HepG2 (cell line): ENCODE data around the gene TPRG1. TPM values are rescaled to one million over a fixed set of nuclear protein-coding genes. Genes with fewer than 3 reads are reported as not detected.

Experiments
- ATAC-seq: fragments of 200-7000 bp; cut with Tn5 transposase; 3 replicates; pipeline ENCODE4 v1.9.1; 2020; ENCODE audit warnings: mild to moderate bottlenecking, moderate library complexity
- BruUV-seq: library from RNA; stranded (reverse); fragments of 400-500 nt; replicated peaks from 2 replicates; lab custom pipeline; 2021; lab: Mats Ljungman, UMichigan
- CTCF ChIA-PET: fragments of 300-600 bp; formaldehyde crosslinking; extraction: SDS; loops from one replicate; lab custom pipeline; 2021; ENCODE audit warnings: low total read pairs, inconsistent platforms, low intra/inter-chr PET ratio; lab: Yijun Ruan, JAX
- POLR2A ChIA-PET: fragments of 350-600 bp; sonication (Branson Sonifier 250); formaldehyde crosslinking; loops from one replicate; lab custom pipeline; 2020; ENCODE audit warnings: antibody characterized with exemption, inconsistent platforms; lab: Yijun Ruan, JAX
- DNase-seq: peaks from one replicate; pipeline ENCODE4 v3.0.0-alpha.2; 2015; ENCODE audit warnings: low spot score
- FAIRE-seq: peaks from 3 replicates; lab custom pipeline; 2011; peaks lifted over from hg19 to GRCh38; lab: Jason Lieb, UNC
- H2AFZ ChIP-seq: one replicate; pipeline ENCODE4 v1.6.1; 2011; ENCODE audit warnings: low read length, inconsistent platforms
- H3K27ac ChIP-seq: fragments of 300-600 bp; 3 replicates; pipeline ENCODE4 v1.8.0; 2011; ENCODE audit warnings: mixed run types, mild to moderate bottlenecking, mixed read lengths, low read length, inconsistent platforms; ENCODE audit not compliant: insufficient read depth; ENCODE audit errors: extremely low read length
- H3K27me3 ChIP-seq, 2 experiments: fragments of 200-600 bp in 1 of 2; 2 replicates in 1 of 2; 3 replicates in 1 of 2; pipeline versions ENCODE4 v1.6.0 to v1.8.0; 2011; ENCODE audit warnings: low read length in 2 of 2, mild to moderate bottlenecking in 2 of 2, moderate library complexity in 2 of 2, inconsistent platforms in 1 of 2; ENCODE audit not compliant: insufficient read depth in 2 of 2, control insufficient read depth in 1 of 2
- H3K36me3 ChIP-seq, 2 experiments: fragments of 200-600 bp in 1 of 2; replicated peaks in 1 of 2; 2 replicates in 1 of 2; 3 replicates in 1 of 2; pipeline versions ENCODE4 v1.5.1 to v1.8.0; 2011; ENCODE audit warnings: low read length in 2 of 2, inconsistent platforms in 1 of 2; ENCODE audit not compliant: insufficient read depth in 2 of 2, control insufficient read depth in 1 of 2
- H3K4me1 ChIP-seq: 2 replicates; pipeline ENCODE4 v1.5.1; 2012; ENCODE audit warnings: low read length, inconsistent platforms; ENCODE audit not compliant: insufficient read depth
- H3K4me2 ChIP-seq: 2 replicates; pipeline ENCODE4 v1.6.0; 2011; ENCODE audit warnings: low read depth, low read length, inconsistent platforms
- H3K4me3 ChIP-seq, 3 experiments: fragments of 200-600 bp in 1 of 3; sonication (generic), shearing (Covaris generic) in 1 of 3; replicated peaks in 1 of 3; 2 replicates each; pipeline ENCODE4 v1.5.1; 2011 to 2016; ENCODE audit warnings: low read length in 3 of 3, inconsistent platforms in 2 of 3, low read depth in 2 of 3, mild to moderate bottlenecking in 2 of 3, control low read depth in 1 of 3, mixed read lengths in 1 of 3; ENCODE audit not compliant: insufficient read depth in 1 of 3
- H3K79me2 ChIP-seq: one replicate; pipeline ENCODE4 v1.6.1; 2011; ENCODE audit warnings: low read length, inconsistent platforms; ENCODE audit not compliant: insufficient read depth
- H3K9ac ChIP-seq: 2 replicates; pipeline ENCODE4 v1.6.0; 2011; ENCODE audit warnings: mild to moderate bottlenecking, low read depth, low read length, inconsistent platforms; ENCODE audit not compliant: insufficient read depth
- H3K9me3 ChIP-seq: 2 replicates; pipeline ENCODE4 v1.5.1; 2012; ENCODE audit warnings: mild to moderate bottlenecking, low read length
- H4K20me1 ChIP-seq: 2 replicates; pipeline ENCODE4 v1.6.0; 2011; ENCODE audit warnings: inconsistent platforms, mild to moderate bottlenecking, low read length, moderate library complexity; ENCODE audit not compliant: insufficient read depth
- CAMTA2 ChIP-seq: sonication (generic); formaldehyde crosslinking; IDR thresholded peaks from 2 replicates; pipeline ENCODE4 v1.4.0; 2020; ENCODE audit warnings: mild to moderate bottlenecking, missing genetic modification reagents, borderline replicate concordance
- CREB3 ChIP-seq: sonication (generic); formaldehyde crosslinking; IDR thresholded peaks from 2 replicates; pipeline ENCODE4 v1.5.0; 2020; ENCODE audit warnings: missing genetic modification reagents
- ETV5 ChIP-seq: IDR thresholded peaks from 2 replicates; pipeline ENCODE4 v1.6.1; 2018; ENCODE audit warnings: missing biosample characterization, missing genetic modification reagents, inconsistent platforms, borderline replicate concordance
- MBD4 ChIP-seq: IDR thresholded peaks from 2 replicates; pipeline ENCODE4 v1.6.1; 2012; ENCODE audit warnings: low read length, inconsistent platforms, borderline replicate concordance
- PHF20 ChIP-seq: sonication (generic); formaldehyde crosslinking; IDR thresholded peaks from 2 replicates; pipeline ENCODE4 v1.5.0; 2020; ENCODE audit warnings: mild to moderate bottlenecking, missing genetic modification reagents
- SMARCE1 ChIP-seq: fragments of 450-650 bp; IDR thresholded peaks from 2 replicates; pipeline ENCODE4 v1.6.1; 2017; ENCODE audit warnings: borderline replicate concordance
- SOX6 ChIP-seq, 2 experiments: fragments of 450-650 bp in 1 of 2; sonication (generic) in 1 of 2; formaldehyde crosslinking in 1 of 2; IDR thresholded peaks; 2 replicates each; pipeline versions ENCODE4 v1.4.0 to v1.6.1; 2017 to 2020; ENCODE audit warnings: antibody characterized with exemption in 1 of 2, mild to moderate bottlenecking in 1 of 2, missing genetic modification reagents in 1 of 2
- TOE1 ChIP-seq: sonication (generic); formaldehyde crosslinking; IDR thresholded peaks from 2 replicates; pipeline ENCODE4 v1.4.0; 2020; ENCODE audit warnings: mild to moderate bottlenecking, missing genetic modification reagents
- ZFY ChIP-seq: sonication (generic); formaldehyde crosslinking; IDR thresholded peaks from 2 replicates; pipeline ENCODE4 v1.4.0; 2020; ENCODE audit warnings: missing genetic modification reagents
- ZNF34 ChIP-seq: sonication (generic); formaldehyde crosslinking; IDR thresholded peaks from 2 replicates; pipeline ENCODE4 v1.4.0; 2020; ENCODE audit warnings: mild to moderate bottlenecking, missing genetic modification reagents, borderline replicate concordance
- ZNF468 ChIP-seq: sonication (generic); formaldehyde crosslinking; IDR thresholded peaks from 2 replicates; pipeline ENCODE4 v1.8.0; 2022; ENCODE audit warnings: mild to moderate bottlenecking, moderate library complexity, missing genetic modification reagents
- WGBS: methylation state at CpG from one replicate; pipeline ENCODE4 v1.1.6; 2017; ENCODE audit warnings: low lambda C conversion rate; 5-methylcytosine and 5-hydroxymethylcytosine counted together
- in situ Hi-C: cut with HindIII; loops from 2 replicates; pipeline ENCODE4 v1.10.0; 2017; ENCODE audit warnings: low pct_unique_long_range_greater_than_20kb; ENCODE audit not compliant: extremely low pct_ligation_motif_present
- intact Hi-C: fragments of 100-400 bp; cut with micrococcal nuclease; formaldehyde crosslinking; loops from one replicate; pipeline ENCODE4 v1.10.0; 2022; ENCODE audit not compliant: unreplicated experiment
- polyA plus RNA-seq, 8 experiments: library from polyadenylated mRNA; depleted of rRNA in 3 of 8; stranded (reverse) in 7 of 8; unstranded in 1 of 8; fragments of >200 nt; fragmentation: Illumina TruSeq in 4 of 8; extraction: Trizol in 4 of 8; gene quantifications; 2 replicates each; pipeline versions ENCODE4 v1.2.1 to v1.2.3, GENCODE V29; 2011 to 2016; ENCODE audit warnings: low read depth in 4 of 8, missing spikeins in 1 of 8, mixed read lengths in 1 of 8; ENCODE audit not compliant: insufficient read depth in 1 of 8
- total RNA-seq, 5 experiments: library from RNA; depleted of rRNA; stranded (reverse); fragments of >200 nt; fragmentation: Illumina TruSeq; extraction: Trizol; gene quantifications; 2 replicates each; pipeline ENCODE4 v1.2.3, GENCODE V29; 2016; ENCODE audit warnings: low read depth in 1 of 5
- TF ChIP-seq, protein P1 (sequence below): sonication (generic); formaldehyde crosslinking; conservative IDR thresholded peaks from 2 replicates; pipeline ENCODE4 v1.5.0; 2020; ENCODE audit warnings: missing genetic modification reagents
- TF ChIP-seq, protein P2 (sequence below): sonication (generic); formaldehyde crosslinking; IDR thresholded peaks from 2 replicates; pipeline ENCODE4 v1.5.1; 2020; ENCODE audit warnings: mild to moderate bottlenecking, moderate library complexity, missing genetic modification reagents
- TF ChIP-seq, protein P3 (sequence below): sonication (generic); formaldehyde crosslinking; IDR thresholded peaks from 2 replicates; pipeline ENCODE4 v1.5.1; 2020; ENCODE audit warnings: missing genetic modification reagents, mild to moderate bottlenecking, borderline replicate concordance

TPRG1 gene
- total and polyA plus RNA-seq, 2 of the 13 experiments (the other 11 are each of a cell fraction or from before 2014, with no cell fraction given), result 0.17 TPM; not detected in 1

GRCh38 chr3:189305412-189305811 lies 133.6 kb downstream of the TPRG1 start:
- H3K4me2 ChIP-seq, result no peak overlapping the region
- no peak for DNase-seq
- H3K36me3 ChIP-seq, result no peaks in the 10 kb centered on the region
- no peaks in the 10 kb centered on the region for H3K9me3 ChIP-seq
- TF ChIP-seq, protein P1, sequence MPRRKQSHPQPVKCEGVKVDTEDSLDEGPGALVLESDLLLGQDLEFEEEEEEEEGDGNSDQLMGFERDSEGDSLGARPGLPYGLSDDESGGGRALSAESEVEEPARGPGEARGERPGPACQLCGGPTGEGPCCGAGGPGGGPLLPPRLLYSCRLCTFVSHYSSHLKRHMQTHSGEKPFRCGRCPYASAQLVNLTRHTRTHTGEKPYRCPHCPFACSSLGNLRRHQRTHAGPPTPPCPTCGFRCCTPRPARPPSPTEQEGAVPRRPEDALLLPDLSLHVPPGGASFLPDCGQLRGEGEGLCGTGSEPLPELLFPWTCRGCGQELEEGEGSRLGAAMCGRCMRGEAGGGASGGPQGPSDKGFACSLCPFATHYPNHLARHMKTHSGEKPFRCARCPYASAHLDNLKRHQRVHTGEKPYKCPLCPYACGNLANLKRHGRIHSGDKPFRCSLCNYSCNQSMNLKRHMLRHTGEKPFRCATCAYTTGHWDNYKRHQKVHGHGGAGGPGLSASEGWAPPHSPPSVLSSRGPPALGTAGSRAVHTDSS, result no peak
- no peak for TF ChIP-seq TOE1 (CRISPR knock-in tag)
- no peak for TF ChIP-seq SMARCE1
- TF ChIP-seq MBD4, result no peak
- no peak for TF ChIP-seq ETV5
- TF ChIP-seq ZFY (CRISPR knock-in tag), result no peak
- no peak for TF ChIP-seq PHF20 (CRISPR knock-in tag)
- TF ChIP-seq, protein P2, sequence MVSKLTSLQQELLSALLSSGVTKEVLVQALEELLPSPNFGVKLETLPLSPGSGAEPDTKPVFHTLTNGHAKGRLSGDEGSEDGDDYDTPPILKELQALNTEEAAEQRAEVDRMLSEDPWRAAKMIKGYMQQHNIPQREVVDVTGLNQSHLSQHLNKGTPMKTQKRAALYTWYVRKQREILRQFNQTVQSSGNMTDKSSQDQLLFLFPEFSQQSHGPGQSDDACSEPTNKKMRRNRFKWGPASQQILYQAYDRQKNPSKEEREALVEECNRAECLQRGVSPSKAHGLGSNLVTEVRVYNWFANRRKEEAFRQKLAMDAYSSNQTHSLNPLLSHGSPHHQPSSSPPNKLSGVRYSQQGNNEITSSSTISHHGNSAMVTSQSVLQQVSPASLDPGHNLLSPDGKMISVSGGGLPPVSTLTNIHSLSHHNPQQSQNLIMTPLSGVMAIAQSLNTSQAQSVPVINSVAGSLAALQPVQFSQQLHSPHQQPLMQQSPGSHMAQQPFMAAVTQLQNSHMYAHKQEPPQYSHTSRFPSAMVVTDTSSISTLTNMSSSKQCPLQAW, result no peak
- TF ChIP-seq, protein P3, sequence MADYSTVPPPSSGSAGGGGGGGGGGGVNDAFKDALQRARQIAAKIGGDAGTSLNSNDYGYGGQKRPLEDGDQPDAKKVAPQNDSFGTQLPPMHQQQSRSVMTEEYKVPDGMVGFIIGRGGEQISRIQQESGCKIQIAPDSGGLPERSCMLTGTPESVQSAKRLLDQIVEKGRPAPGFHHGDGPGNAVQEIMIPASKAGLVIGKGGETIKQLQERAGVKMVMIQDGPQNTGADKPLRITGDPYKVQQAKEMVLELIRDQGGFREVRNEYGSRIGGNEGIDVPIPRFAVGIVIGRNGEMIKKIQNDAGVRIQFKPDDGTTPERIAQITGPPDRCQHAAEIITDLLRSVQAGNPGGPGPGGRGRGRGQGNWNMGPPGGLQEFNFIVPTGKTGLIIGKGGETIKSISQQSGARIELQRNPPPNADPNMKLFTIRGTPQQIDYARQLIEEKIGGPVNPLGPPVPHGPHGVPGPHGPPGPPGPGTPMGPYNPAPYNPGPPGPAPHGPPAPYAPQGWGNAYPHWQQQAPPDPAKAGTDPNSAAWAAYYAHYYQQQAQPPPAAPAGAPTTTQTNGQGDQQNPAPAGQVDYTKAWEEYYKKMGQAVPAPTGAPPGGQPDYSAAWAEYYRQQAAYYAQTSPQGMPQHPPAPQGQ, result no peak
- TF ChIP-seq CAMTA2 (CRISPR knock-in tag), result no peak
- no peak for TF ChIP-seq ZNF34 (CRISPR knock-in tag)
- TF ChIP-seq CREB3, result no peak
- TF ChIP-seq SOX6 (IDR thresholded peaks at IDR 0.05), result no peak
- no peak for TF ChIP-seq SOX6 (CRISPR knock-in tag; IDR thresholded peaks at IDR 0.05)
- TF ChIP-seq ZNF468, result no peak
- TF ChIP-seq, all 625 proteins: peak for 0
- Histone ChIP-seq H3K27me3 (no peaks in the 10 kb centered on the region), H4K20me1 (no peaks in the 10 kb centered on the region), H3K9ac (no peak overlapping the region), H3K4me1 (no peaks in the 10 kb centered on the region), H2AFZ (no peak overlapping the region), H3K4me3 (no peak overlapping the region), H3K79me2 (no peaks in the 10 kb centered on the region), H3K27ac (no peak overlapping the region)
- FAIRE-seq (no peak), ATAC-seq (no peak)
- no TSS peak for BruUV-seq
- ChIA-PET POLR2A (no interaction called here), CTCF (no interaction called here)
- in situ Hi-C loops, result no loop called here
- 0% methylated on average over 1 of the region's 1 CpG for WGBS
- intact Hi-C loops, result no loop called here
